GM12891 (cell line): ENCODE measurements around the gene KLHL2.

ENCODE experiments used
- POLR2A ChIP-seq: IDR thresholded peaks from 2 replicates; pipeline ENCODE4 v1.6.1; 2011; ENCODE audit warnings: low read depth, low read length, control low read depth
- TAF1 ChIP-seq: IDR thresholded peaks from 2 replicates; pipeline ENCODE4 v1.6.1; 2011; ENCODE audit warnings: low read depth, low read length, control low read depth

GRCh38 chr4:165297626-165298025, 90.3 kb downstream of the KLHL2 start:
- TF ChIP-seq TAF1 (no peak), POLR2A (no peak)
